Glutamatergic neuron (in vitro differentiated cells): ENCODE data around the gene TNS3. TPM values are rescaled to one million over a fixed set of nuclear protein-coding genes. Genes with fewer than 3 reads are reported as not detected.

Experiments used
- DNase-seq: peaks from one replicate; pipeline ENCODE4 v3.0.0; 2022
- H3K27ac Mint-ChIP-seq: one replicate; pipeline ENCODE4 v1.8.0; 2020; ENCODE audit warnings: mild to moderate bottlenecking, mixed read lengths, inconsistent platforms; ENCODE audit not compliant: unreplicated experiment
- H3K27me3 Mint-ChIP-seq: one replicate; pipeline ENCODE4 v1.8.0; 2020; ENCODE audit warnings: mild to moderate bottlenecking, moderate library complexity, mixed read lengths, inconsistent platforms; ENCODE audit not compliant: unreplicated experiment
- H3K36me3 Mint-ChIP-seq: one replicate; pipeline ENCODE4 v1.8.0; 2020; ENCODE audit warnings: mild to moderate bottlenecking, mixed read lengths, inconsistent platforms; ENCODE audit not compliant: unreplicated experiment
- H3K4me1 Mint-ChIP-seq: one replicate; pipeline ENCODE4 v1.8.0; 2020; ENCODE audit warnings: mild to moderate bottlenecking, low read depth, mixed read lengths, inconsistent platforms; ENCODE audit not compliant: unreplicated experiment
- H3K4me3 Mint-ChIP-seq: one replicate; pipeline ENCODE4 v1.8.0; 2020; ENCODE audit warnings: mild to moderate bottlenecking, mixed read lengths, inconsistent platforms; ENCODE audit not compliant: unreplicated experiment
- H3K9me3 Mint-ChIP-seq: one replicate; pipeline ENCODE4 v1.8.0; 2020; ENCODE audit warnings: mild to moderate bottlenecking, moderate library complexity, mixed read lengths, inconsistent platforms; ENCODE audit not compliant: unreplicated experiment
- total RNA-seq: library from RNA; stranded (reverse); fragmentation: NEBNext Ultra II Directional; extraction: Animal tissue kit (Norgen Biotek cat#: 25700); gene quantifications from one replicate; pipeline ENCODE4 v1.2.1, GENCODE V29; 2021; ENCODE audit not compliant: unreplicated experiment
- TF ChIP-seq, protein P1 (sequence below): fragments of 200-600 bp; sonication (generic); IDR thresholded peaks from one replicate; pipeline ENCODE4 v1.5.0; 2021; ENCODE audit not compliant: partially characterized antibody, unreplicated experiment

TNS3 gene
- total RNA-seq, 1 donor from 2014 or later, result 3.8 TPM

DNA sequence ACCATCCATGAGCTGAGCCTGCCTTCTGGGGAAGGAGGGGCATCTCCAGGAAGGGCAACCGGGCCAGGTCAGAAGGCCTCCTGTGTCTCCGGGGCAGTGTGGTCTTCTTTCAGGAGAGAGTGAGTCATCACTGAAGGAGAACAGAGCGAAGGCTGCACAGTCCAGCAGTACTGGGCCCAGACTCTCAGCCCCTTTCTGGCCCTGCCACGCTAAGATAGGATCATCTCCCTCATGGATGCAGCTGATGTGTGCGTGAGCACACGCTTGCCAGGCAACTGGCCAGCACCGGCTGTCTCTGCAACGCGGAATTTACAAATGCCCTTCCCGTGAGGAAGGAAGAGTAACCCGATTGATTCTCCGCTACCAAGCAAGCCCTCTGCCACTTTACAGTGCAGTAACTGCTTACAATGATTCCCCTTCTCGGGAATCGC lies 328.2 kb downstream of the TNS3 start:
- DNase-seq, result no peak
- peaks cover 4% of the 10 kb centered on the region for H3K9me3 Mint-ChIP-seq
- H3K27ac Mint-ChIP-seq, result peak overlapping the region; percentile 50
- peak overlapping the region; percentile 87 for H3K4me3 Mint-ChIP-seq
- H3K4me1 Mint-ChIP-seq, result peaks cover 7% of the 10 kb centered on the region
- TF ChIP-seq, protein P1, sequence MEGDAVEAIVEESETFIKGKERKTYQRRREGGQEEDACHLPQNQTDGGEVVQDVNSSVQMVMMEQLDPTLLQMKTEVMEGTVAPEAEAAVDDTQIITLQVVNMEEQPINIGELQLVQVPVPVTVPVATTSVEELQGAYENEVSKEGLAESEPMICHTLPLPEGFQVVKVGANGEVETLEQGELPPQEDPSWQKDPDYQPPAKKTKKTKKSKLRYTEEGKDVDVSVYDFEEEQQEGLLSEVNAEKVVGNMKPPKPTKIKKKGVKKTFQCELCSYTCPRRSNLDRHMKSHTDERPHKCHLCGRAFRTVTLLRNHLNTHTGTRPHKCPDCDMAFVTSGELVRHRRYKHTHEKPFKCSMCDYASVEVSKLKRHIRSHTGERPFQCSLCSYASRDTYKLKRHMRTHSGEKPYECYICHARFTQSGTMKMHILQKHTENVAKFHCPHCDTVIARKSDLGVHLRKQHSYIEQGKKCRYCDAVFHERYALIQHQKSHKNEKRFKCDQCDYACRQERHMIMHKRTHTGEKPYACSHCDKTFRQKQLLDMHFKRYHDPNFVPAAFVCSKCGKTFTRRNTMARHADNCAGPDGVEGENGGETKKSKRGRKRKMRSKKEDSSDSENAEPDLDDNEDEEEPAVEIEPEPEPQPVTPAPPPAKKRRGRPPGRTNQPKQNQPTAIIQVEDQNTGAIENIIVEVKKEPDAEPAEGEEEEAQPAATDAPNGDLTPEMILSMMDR, result no peak
- peaks cover 2% of the 10 kb centered on the region for H3K27me3 Mint-ChIP-seq
- peaks cover 5% of the 10 kb centered on the region for H3K36me3 Mint-ChIP-seq

DNA sequence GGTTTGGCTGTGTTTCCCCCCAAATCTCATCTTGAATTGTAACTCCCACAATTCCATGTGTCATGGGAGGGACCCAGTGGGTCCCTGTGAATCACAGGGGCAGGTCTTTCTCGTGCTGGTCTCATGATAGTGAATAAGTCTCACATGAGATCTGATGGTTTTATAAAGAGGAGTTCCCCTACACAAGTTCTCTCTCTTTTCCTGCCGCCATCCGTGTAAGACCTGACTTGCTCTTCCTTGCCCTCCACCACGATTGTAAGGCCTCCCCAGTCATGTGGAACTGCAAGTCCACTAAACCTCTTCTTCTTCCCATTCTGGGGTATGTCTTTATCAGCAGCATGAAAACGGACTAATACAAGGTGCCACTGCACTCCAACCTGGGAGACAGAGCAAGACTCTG lies 329.2 kb downstream of the TNS3 start:
- H3K27me3 Mint-ChIP-seq, result peaks cover 1% of the 10 kb centered on the region
- H3K4me1 Mint-ChIP-seq, result peaks cover 7% of the 10 kb centered on the region
- no peak for DNase-seq
- TF ChIP-seq, protein P1, result no peak
- no peak overlapping the region for H3K4me3 Mint-ChIP-seq
- peaks cover 4% of the 10 kb centered on the region for H3K9me3 Mint-ChIP-seq
- peaks cover 5% of the 10 kb centered on the region for H3K36me3 Mint-ChIP-seq
- H3K27ac Mint-ChIP-seq, result no peak overlapping the region

DNA sequence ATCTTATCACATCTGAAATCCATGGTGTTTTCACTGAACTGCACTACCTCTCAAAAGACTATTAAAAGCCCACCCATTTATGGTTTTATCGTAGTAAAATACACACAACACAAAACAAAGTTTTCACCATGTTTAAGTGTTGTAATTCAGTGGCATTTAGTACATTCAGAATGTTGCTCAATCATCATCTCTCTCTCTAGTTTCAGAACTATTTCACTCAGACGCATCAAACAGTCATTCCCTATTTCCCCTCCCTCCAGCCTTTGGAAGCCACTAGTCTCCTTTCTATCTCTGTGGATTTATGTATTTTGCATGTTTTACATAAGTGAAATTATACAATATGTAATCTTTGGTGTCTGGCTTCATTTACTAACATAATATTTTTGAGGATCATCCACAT lies 332.6 kb downstream of the TNS3 start:
- Mint-ChIP-seq H3K4me3 (no peak overlapping the region), H3K27me3 (no peaks in the 10 kb centered on the region)
- TF ChIP-seq, protein P1, result no peak

DNA sequence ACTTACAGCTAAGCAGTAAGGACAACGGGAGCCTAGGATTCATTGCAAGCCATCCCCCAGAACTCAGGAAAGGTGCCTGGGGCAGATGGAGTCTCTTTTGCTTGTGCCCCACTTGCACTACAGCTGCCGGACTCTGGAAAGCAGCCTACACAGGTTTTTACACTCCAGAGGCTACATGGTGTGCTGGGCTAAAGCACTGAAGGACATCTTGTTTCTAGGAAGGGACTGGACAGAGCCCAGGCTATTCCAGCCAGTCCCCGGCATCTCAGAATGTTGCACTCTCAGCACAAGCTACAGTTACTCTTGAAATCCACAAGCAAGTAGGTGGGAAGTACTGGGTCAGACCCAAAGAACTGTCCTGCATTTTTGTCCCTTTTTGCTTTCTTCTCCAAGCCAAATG lies 333.1 kb downstream of the TNS3 start:
- DNase-seq, result no peak
- Mint-ChIP-seq H3K4me3 (no peak overlapping the region), H3K27ac (no peak overlapping the region), H3K4me1 (no peaks in the 10 kb centered on the region), H3K9me3 (no peaks in the 10 kb centered on the region), H3K36me3 (peaks cover 5% of the 10 kb centered on the region), H3K27me3 (no peaks in the 10 kb centered on the region)
- TF ChIP-seq, protein P1, result no peak

More for the DNA sequence above, 332.6 kb downstream of the TNS3 start:
- Mint-ChIP-seq H3K27ac (no peak overlapping the region), H3K9me3 (no peaks in the 10 kb centered on the region), H3K36me3 (peaks cover 5% of the 10 kb centered on the region), H3K4me1 (no peaks in the 10 kb centered on the region)
- DNase-seq, result no peak

DNA sequence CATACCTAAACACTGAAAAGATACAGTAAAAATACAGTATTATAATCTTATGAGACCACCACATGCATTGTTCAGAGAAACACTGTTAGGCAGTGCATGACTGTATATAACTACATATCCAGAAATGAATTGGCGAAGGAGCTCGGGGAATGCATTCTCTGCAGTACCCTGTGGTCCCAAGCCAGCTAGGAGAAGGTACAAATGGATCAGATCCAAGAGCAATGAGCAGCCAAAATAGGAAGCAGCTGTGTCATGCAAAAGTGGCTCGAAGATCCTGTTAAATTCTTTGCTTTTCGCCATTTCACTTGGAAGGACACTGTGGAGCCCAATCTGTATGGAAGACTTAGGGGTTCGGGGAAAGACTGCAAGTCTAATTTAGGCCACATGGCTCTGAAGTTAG lies 334.8 kb downstream of the TNS3 start:
- no peaks in the 10 kb centered on the region for H3K4me1 Mint-ChIP-seq
- no peaks in the 10 kb centered on the region for H3K9me3 Mint-ChIP-seq
- TF ChIP-seq, protein P1, result no peak
- no peaks in the 10 kb centered on the region for H3K36me3 Mint-ChIP-seq
- H3K27ac Mint-ChIP-seq, result no peak overlapping the region
- DNase-seq, result no peak
- H3K4me3 Mint-ChIP-seq, result no peak overlapping the region
- H3K27me3 Mint-ChIP-seq, result no peaks in the 10 kb centered on the region
